DOHH2 (cell line): ENCODE measurements around the gene MSL2.

Source experiments
- H3F3A ChIP-seq: fragments of 200-600 bp; sonication (generic), shearing (Covaris generic); 2 replicates; pipeline ENCODE4 v1.6.0; 2016; ENCODE audit warnings: antibody characterized with exemption, mild to moderate bottlenecking; ENCODE audit not compliant: control insufficient read depth, insufficient read depth
- H3K27ac ChIP-seq: fragments of 200-600 bp; sonication (generic); 2 replicates; pipeline ENCODE4 v1.5.1; 2014; ENCODE audit warnings: low read depth, mild to moderate bottlenecking, low read length, moderate library complexity
- H3K27me3 ChIP-seq: fragments of 200-600 bp; sonication (generic); 2 replicates; pipeline ENCODE4 v1.6.1; 2014; ENCODE audit warnings: mild to moderate bottlenecking, low read length, mixed read lengths; ENCODE audit not compliant: control insufficient read depth
- H3K36me3 ChIP-seq: fragments of 200-600 bp; sonication (generic); 2 replicates; pipeline ENCODE4 v1.6.1; 2014; ENCODE audit warnings: mild to moderate bottlenecking, low read length, moderate library complexity, mixed read lengths; ENCODE audit not compliant: control insufficient read depth
- H3K4me1 ChIP-seq: fragments of 200-600 bp; sonication (generic); 2 replicates; pipeline ENCODE4 v1.6.1; 2014; ENCODE audit warnings: mild to moderate bottlenecking, low read length, mixed read lengths; ENCODE audit not compliant: control insufficient read depth
- H3K4me2 ChIP-seq: fragments of 200-600 bp; sonication (generic); 2 replicates; pipeline ENCODE4 v1.6.0; 2014; ENCODE audit warnings: mild to moderate bottlenecking, low read length, moderate library complexity
- H3K4me3 ChIP-seq: fragments of 200-600 bp; sonication (generic); 2 replicates; pipeline ENCODE4 v1.5.1; 2014; ENCODE audit warnings: mild to moderate bottlenecking, low read length, mixed read lengths
- H3K79me2 ChIP-seq: fragments of 200-600 bp; sonication (generic); 2 replicates; pipeline ENCODE4 v1.6.1; 2014; ENCODE audit warnings: mild to moderate bottlenecking, low read length, mixed read lengths; ENCODE audit not compliant: control insufficient read depth
- H3K9me2 ChIP-seq: fragments of 200-600 bp; sonication (generic); replicated peaks from 2 replicates; pipeline ENCODE4 v1.6.1; 2014; ENCODE audit warnings: mild to moderate bottlenecking, low read length, mixed read lengths; ENCODE audit not compliant: control insufficient read depth
- H3K9me3 ChIP-seq: fragments of 200-600 bp; sonication (generic); 2 replicates; pipeline ENCODE4 v1.6.1; 2014; ENCODE audit warnings: antibody characterized with exemption, low read length, mixed read lengths; ENCODE audit not compliant: control insufficient read depth, insufficient read depth
- H4K20me1 ChIP-seq: fragments of 200-600 bp; sonication (generic); 2 replicates; pipeline ENCODE4 v1.6.0; 2014; ENCODE audit warnings: low read depth, mild to moderate bottlenecking, antibody characterized with exemption, low read length, moderate library complexity; ENCODE audit not compliant: control insufficient read depth, insufficient read depth
- CTCF ChIP-seq: fragments of 200-600 bp; sonication (generic); IDR thresholded peaks from one replicate; pipeline ENCODE4 v1.5.1; 2014; ENCODE audit warnings: antibody characterized with exemption, mild to moderate bottlenecking, low read depth, low read length; ENCODE audit not compliant: poor library complexity, severe bottlenecking
- EZH2phosphoT487 ChIP-seq: fragments of 200-600 bp; sonication (generic); IDR thresholded peaks from 2 replicates; pipeline ENCODE4 v1.6.1; 2017; ENCODE audit warnings: borderline replicate concordance, mild to moderate bottlenecking, antibody characterized with exemption, low read length, moderate library complexity, mixed read lengths

The MSL2 gene

GRCh38 chr3:136106101-136106500 lies 90.0 kb downstream of the MSL2 start:
- Histone ChIP-seq H3K27ac (no peak overlapping the region), H4K20me1 (no peaks in the 10 kb centered on the region), H3K79me2 (no peaks in the 10 kb centered on the region), H3F3A (peaks cover 6% of the 10 kb centered on the region), H3K9me3 (no peaks in the 10 kb centered on the region), H3K27me3 (no peaks in the 10 kb centered on the region), H3K4me2 (no peak overlapping the region), H3K4me1 (peaks cover 45% of the 10 kb centered on the region), H3K9me2 (no peaks in the 10 kb centered on the region), H3K4me3 (no peak overlapping the region), H3K36me3 (no peaks in the 10 kb centered on the region)
- TF ChIP-seq CTCF, result no peak
- no peak for TF ChIP-seq EZH2phosphoT487

- no peak overlapping the region for H3K4me2 ChIP-seq
- peaks cover 37% of the 10 kb centered on the region for H3K4me1 ChIP-seq
- TF ChIP-seq EZH2phosphoT487, result no peak
- no peak for TF ChIP-seq CTCF
- H3K9me3 ChIP-seq, result no peaks in the 10 kb centered on the region
- H3K27me3 ChIP-seq, result no peaks in the 10 kb centered on the region
- H3K79me2 ChIP-seq, result no peaks in the 10 kb centered on the region
- no peak overlapping the region for H3K4me3 ChIP-seq
- H3F3A ChIP-seq, result peaks cover 6% of the 10 kb centered on the region
- no peak overlapping the region for H3K27ac ChIP-seq
- H3K36me3 ChIP-seq, result no peaks in the 10 kb centered on the region
- no peaks in the 10 kb centered on the region for H3K9me2 ChIP-seq
- H4K20me1 ChIP-seq, result no peaks in the 10 kb centered on the region
Observed at GRCh38 chr3:136105044-136105443, 91.1 kb downstream of the MSL2 start.
